GM06990 (cell line): ENCODE measurements around the gene HTT-AS.

ENCODE experiments used
- DNase-seq: peaks from one replicate; pipeline ENCODE4 v3.0.0-alpha.2; 2011; ENCODE audit not compliant: insufficient read length; ENCODE audit errors: extremely low read depth
- H3K27me3 ChIP-seq: replicated peaks from 2 replicates; pipeline ENCODE4 v1.6.0; 2011; ENCODE audit warnings: low read length; ENCODE audit not compliant: control insufficient read depth, insufficient read depth
- H3K36me3 ChIP-seq: 2 replicates; pipeline ENCODE4 v1.5.1; 2011; ENCODE audit warnings: low read length; ENCODE audit not compliant: control insufficient read depth, insufficient read depth
- H3K4me3 ChIP-seq: replicated peaks from 2 replicates; pipeline ENCODE4 v1.5.1; 2011; ENCODE audit warnings: low read depth, mild to moderate bottlenecking, control low read depth, low read length
- TF ChIP-seq, protein P1 (sequence below): IDR thresholded peaks from 2 replicates; pipeline ENCODE4 v1.5.1; 2011; ENCODE audit warnings: low read length, control low read depth, mild to moderate bottlenecking, inconsistent platforms; ENCODE audit not compliant: insufficient read depth, poor library complexity, severe bottlenecking

The HTT-AS gene

GRCh38 chr4:3087115-3087797 is 12.9 kb upstream of the HTT-AS start:
- DNase-seq, result no peak
- TF ChIP-seq, protein P1, sequence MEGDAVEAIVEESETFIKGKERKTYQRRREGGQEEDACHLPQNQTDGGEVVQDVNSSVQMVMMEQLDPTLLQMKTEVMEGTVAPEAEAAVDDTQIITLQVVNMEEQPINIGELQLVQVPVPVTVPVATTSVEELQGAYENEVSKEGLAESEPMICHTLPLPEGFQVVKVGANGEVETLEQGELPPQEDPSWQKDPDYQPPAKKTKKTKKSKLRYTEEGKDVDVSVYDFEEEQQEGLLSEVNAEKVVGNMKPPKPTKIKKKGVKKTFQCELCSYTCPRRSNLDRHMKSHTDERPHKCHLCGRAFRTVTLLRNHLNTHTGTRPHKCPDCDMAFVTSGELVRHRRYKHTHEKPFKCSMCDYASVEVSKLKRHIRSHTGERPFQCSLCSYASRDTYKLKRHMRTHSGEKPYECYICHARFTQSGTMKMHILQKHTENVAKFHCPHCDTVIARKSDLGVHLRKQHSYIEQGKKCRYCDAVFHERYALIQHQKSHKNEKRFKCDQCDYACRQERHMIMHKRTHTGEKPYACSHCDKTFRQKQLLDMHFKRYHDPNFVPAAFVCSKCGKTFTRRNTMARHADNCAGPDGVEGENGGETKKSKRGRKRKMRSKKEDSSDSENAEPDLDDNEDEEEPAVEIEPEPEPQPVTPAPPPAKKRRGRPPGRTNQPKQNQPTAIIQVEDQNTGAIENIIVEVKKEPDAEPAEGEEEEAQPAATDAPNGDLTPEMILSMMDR, result no peak
- peaks cover 2% of the 10 kb centered on the region; the same call in 1 of the 2 replicates for H3K36me3 ChIP-seq
- H3K4me3 ChIP-seq, result no peak overlapping the region
- H3K27me3 ChIP-seq, result no peaks in the 10 kb centered on the region

GRCh38 chr4:3085948-3086670 is 11.8 kb upstream of the HTT-AS start:
- Histone ChIP-seq H3K36me3 (peaks cover 2% of the 10 kb centered on the region; the same call in 1 of the 2 replicates), H3K27me3 (no peaks in the 10 kb centered on the region), H3K4me3 (no peak overlapping the region)
- TF ChIP-seq, protein P1, result no peak
- no peak for DNase-seq

DNA sequence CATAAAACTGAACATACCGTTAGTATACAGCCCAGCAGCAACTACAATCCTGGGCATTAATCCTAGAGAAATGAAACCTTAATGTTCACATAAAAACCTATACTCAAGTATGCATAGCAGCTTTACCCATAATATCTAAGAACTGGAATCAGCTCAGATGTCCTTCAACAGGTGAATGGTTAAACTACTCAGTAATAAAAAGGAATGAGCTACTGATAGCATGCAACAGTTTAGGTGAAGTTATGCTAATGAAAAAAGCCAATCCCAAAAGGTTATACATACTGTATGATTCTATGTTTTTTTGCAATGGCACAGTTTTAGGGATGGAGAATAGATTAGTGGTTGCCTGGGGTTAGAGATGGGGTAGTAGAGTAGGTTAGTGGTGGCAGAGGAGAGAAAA is 9.4 kb upstream of the HTT-AS start:
- TF ChIP-seq, protein P1, result no peak
- DNase-seq, result no peak
- Histone ChIP-seq H3K4me3 (no peak overlapping the region), H3K36me3 (peaks cover 2% of the 10 kb centered on the region; the same call in 1 of the 2 replicates), H3K27me3 (no peaks in the 10 kb centered on the region)

GRCh38 chr4:3082925-3083515 is 8.7 kb upstream of the HTT-AS start:
- H3K27me3 ChIP-seq, result no peaks in the 10 kb centered on the region
- H3K4me3 ChIP-seq, result no peak overlapping the region
- H3K36me3 ChIP-seq, result peaks cover 2% of the 10 kb centered on the region; the same call in 1 of the 2 replicates
- no peak for DNase-seq
- TF ChIP-seq, protein P1, result no peak

- DNase-seq, result peak; percentile 70
- Histone ChIP-seq H3K4me3 (peak overlapping the region; percentile 29), H3K27me3 (no peaks in the 10 kb centered on the region), H3K36me3 (no peaks in the 10 kb centered on the region)
- TF ChIP-seq, protein P1, result no peak
Observed at GRCh38 chr4:3079694-3080123, 5.4 kb upstream of the HTT-AS start.
